ENCODE data around the gene ANHX.

Gene ANHX

DNA sequence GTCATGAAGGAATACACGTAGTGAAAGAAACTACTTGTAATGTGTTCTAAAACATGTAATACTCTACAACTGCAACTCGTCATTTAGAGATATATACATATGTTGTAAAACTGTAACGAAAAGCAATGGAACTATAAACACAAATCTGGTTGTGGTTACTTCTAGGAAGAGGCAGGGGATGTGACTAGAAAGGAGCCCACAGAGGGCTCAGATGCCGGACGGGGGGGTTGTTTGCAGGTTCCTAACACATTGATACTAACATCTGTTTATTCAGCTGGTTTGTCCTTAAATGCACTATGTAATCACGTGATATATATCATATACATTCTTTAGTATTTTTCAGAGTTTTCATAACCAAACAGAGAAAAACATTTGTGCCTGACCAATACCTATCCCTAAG, 16.1 kb upstream of the ANHX start:
- H3K9me2 ChIP-seq (ENCODE audit: low read depth, low read length), result no peaks in the 10 kb centered on the region
- H3F3A ChIP-seq (ENCODE audit: insufficient read depth, low read length), result no peaks in the 10 kb centered on the region
- H3K4me1 ChIP-seq (ENCODE audit: insufficient read depth, low read length, severe bottlenecking), result no peaks in the 10 kb centered on the region
- H3K4me2 ChIP-seq (ENCODE audit: low read length), result no peak overlapping the region
- H2AFZ ChIP-seq (ENCODE audit: low read length), result no peak overlapping the region
- no peaks in the 10 kb centered on the region for H3K79me2 ChIP-seq (ENCODE audit: insufficient read depth, low read length)
- no peak overlapping the region for H3K4me3 ChIP-seq (ENCODE audit: low read depth, low read length, poor library complexity, severe bottlenecking)
- H3K27ac ChIP-seq (ENCODE audit: low read depth, low read length, poor library complexity, severe bottlenecking), result no peak overlapping the region
- no peaks in the 10 kb centered on the region for H3K36me3 ChIP-seq (ENCODE audit: insufficient read depth, low read length)
- H3K9me3 ChIP-seq (ENCODE audit: low read length), result no peaks in the 10 kb centered on the region
- H3K27me3 ChIP-seq (ENCODE audit: insufficient read depth, low read length), result no peaks in the 10 kb centered on the region
- H4K20me1 ChIP-seq (ENCODE audit: insufficient read depth, low read length), result no peaks in the 10 kb centered on the region
- TF ChIP-seq, protein P1, sequence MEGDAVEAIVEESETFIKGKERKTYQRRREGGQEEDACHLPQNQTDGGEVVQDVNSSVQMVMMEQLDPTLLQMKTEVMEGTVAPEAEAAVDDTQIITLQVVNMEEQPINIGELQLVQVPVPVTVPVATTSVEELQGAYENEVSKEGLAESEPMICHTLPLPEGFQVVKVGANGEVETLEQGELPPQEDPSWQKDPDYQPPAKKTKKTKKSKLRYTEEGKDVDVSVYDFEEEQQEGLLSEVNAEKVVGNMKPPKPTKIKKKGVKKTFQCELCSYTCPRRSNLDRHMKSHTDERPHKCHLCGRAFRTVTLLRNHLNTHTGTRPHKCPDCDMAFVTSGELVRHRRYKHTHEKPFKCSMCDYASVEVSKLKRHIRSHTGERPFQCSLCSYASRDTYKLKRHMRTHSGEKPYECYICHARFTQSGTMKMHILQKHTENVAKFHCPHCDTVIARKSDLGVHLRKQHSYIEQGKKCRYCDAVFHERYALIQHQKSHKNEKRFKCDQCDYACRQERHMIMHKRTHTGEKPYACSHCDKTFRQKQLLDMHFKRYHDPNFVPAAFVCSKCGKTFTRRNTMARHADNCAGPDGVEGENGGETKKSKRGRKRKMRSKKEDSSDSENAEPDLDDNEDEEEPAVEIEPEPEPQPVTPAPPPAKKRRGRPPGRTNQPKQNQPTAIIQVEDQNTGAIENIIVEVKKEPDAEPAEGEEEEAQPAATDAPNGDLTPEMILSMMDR (IDR thresholded peaks at IDR 0.05; ENCODE audit: low read length), result no peak
- TF ChIP-seq EZH2 (IDR thresholded peaks at IDR 0.05; ENCODE audit: borderline replicate concordance, low read length), result no peak
- H3K9ac ChIP-seq (ENCODE audit: low read length), result no peak overlapping the region

DNA sequence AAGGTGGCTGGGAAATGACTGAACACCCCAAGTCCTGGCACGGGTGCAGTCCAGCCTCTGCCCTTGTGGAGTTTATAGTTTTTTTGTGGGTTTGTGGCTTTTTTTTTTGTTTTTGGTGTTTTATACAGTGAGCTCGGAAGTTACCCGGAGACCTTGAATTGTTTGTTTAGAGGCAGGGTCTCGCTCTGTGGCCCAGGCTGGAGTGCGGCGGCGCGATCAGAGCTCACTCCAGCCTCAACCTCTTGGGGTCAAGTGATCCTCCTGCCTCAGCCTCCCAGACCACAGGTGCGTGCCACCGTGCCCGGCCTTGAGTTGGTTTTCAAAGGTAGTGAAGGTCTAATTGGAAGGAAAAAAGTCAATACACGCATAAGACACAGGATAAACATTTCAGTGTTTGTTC, 879 bp upstream of the ANHX start:
- Histone ChIP-seq H3K4me2 (ENCODE audit: low read length) (no peak overlapping the region), H3K9ac (ENCODE audit: low read length) (no peak overlapping the region), H3F3A (ENCODE audit: insufficient read depth, low read length) (no peaks in the 10 kb centered on the region), H3K4me1 (ENCODE audit: insufficient read depth, low read length, severe bottlenecking) (no peaks in the 10 kb centered on the region), H2AFZ (ENCODE audit: low read length) (no peak overlapping the region), H3K36me3 (ENCODE audit: insufficient read depth, low read length) (no peaks in the 10 kb centered on the region), H4K20me1 (ENCODE audit: insufficient read depth, low read length) (no peaks in the 10 kb centered on the region), H3K4me3 (ENCODE audit: low read depth, low read length, poor library complexity, severe bottlenecking) (no peak overlapping the region), H3K27ac (ENCODE audit: low read depth, low read length, poor library complexity, severe bottlenecking) (no peak overlapping the region), H3K27me3 (ENCODE audit: insufficient read depth, low read length) (no peaks in the 10 kb centered on the region), H3K9me2 (ENCODE audit: low read depth, low read length) (no peaks in the 10 kb centered on the region), H3K79me2 (ENCODE audit: insufficient read depth, low read length) (no peaks in the 10 kb centered on the region), H3K9me3 (ENCODE audit: low read length) (0 out of 2 replicates have a peak, but pooled peaks cover 6% of the 10 kb centered on the region)
- TF ChIP-seq, protein P1 (IDR thresholded peaks at IDR 0.05; ENCODE audit: low read length), result no peak
- TF ChIP-seq EZH2 (IDR thresholded peaks at IDR 0.05; ENCODE audit: borderline replicate concordance, low read length), result no peak

GRCh38 chr12:133236144-133236543, 467 bp upstream of the ANHX start:
- no peaks in the 10 kb centered on the region for H3K27me3 ChIP-seq (ENCODE audit: insufficient read depth, low read length)
- H3K27ac ChIP-seq (ENCODE audit: low read depth, low read length, poor library complexity, severe bottlenecking), result no peak overlapping the region
- no peak overlapping the region for H3K9ac ChIP-seq (ENCODE audit: low read length)
- no peak overlapping the region for H3K4me2 ChIP-seq (ENCODE audit: low read length)
- H3K4me3 ChIP-seq (ENCODE audit: low read depth, low read length, poor library complexity, severe bottlenecking), result no peak overlapping the region
- H3K79me2 ChIP-seq (ENCODE audit: insufficient read depth, low read length), result no peaks in the 10 kb centered on the region
- no peaks in the 10 kb centered on the region for H3K36me3 ChIP-seq (ENCODE audit: insufficient read depth, low read length)
- H3K9me2 ChIP-seq (ENCODE audit: low read depth, low read length), result no peaks in the 10 kb centered on the region
- H3F3A ChIP-seq (ENCODE audit: insufficient read depth, low read length), result no peaks in the 10 kb centered on the region
- H2AFZ ChIP-seq (ENCODE audit: low read length), result no peak overlapping the region
- no peaks in the 10 kb centered on the region for H3K4me1 ChIP-seq (ENCODE audit: insufficient read depth, low read length, severe bottlenecking)
- H4K20me1 ChIP-seq (ENCODE audit: insufficient read depth, low read length), result no peaks in the 10 kb centered on the region
- 0 out of 2 replicates have a peak, but pooled peaks cover 6% of the 10 kb centered on the region for H3K9me3 ChIP-seq (ENCODE audit: low read length)
- TF ChIP-seq EZH2 (IDR thresholded peaks at IDR 0.05; ENCODE audit: borderline replicate concordance, low read length), result no peak
- TF ChIP-seq, protein P1 (IDR thresholded peaks at IDR 0.05; ENCODE audit: low read length), result no peak

Data from OCI-LY1 (cell line).